HFFc6 (cell line): ENCODE measurements around the gene INSIG1. TPM values are rescaled to one million over a fixed set of nuclear protein-coding genes. Genes with fewer than 3 reads are reported as not detected.

Source experiments
- DNase-seq: peaks from one replicate; pipeline ENCODE4 v3.0.0-alpha.2; 2018
- H3K27ac Mint-ChIP-seq: 2 replicates; pipeline ENCODE4 v1.8.0; 2020; ENCODE audit warnings: mild to moderate bottlenecking, mixed read lengths
- H3K27me3 Mint-ChIP-seq: 2 replicates; pipeline ENCODE4 v1.8.0; 2021; ENCODE audit warnings: mild to moderate bottlenecking, moderate library complexity, mixed read lengths; ENCODE audit not compliant: insufficient read depth
- H3K36me3 Mint-ChIP-seq: 2 replicates; pipeline ENCODE4 v1.8.0; 2021; ENCODE audit warnings: low read depth, mixed read lengths
- H3K4me1 Mint-ChIP-seq: 2 replicates; pipeline ENCODE4 v1.8.0; 2020; ENCODE audit warnings: low read depth, mixed read lengths
- H3K4me3 Mint-ChIP-seq: 2 replicates; pipeline ENCODE4 v1.8.0; 2020; ENCODE audit warnings: mild to moderate bottlenecking, moderate library complexity, mixed read lengths
- H3K9me3 Mint-ChIP-seq: 2 replicates; pipeline ENCODE4 v1.8.0; 2020; ENCODE audit warnings: mild to moderate bottlenecking, mixed read lengths
- CTCF ChIP-seq: fragments of 200-600 bp; sonication (generic); IDR thresholded peaks from 2 replicates; pipeline ENCODE4 v1.5.0; 2021; ENCODE audit warnings: antibody characterized with exemption, mild to moderate bottlenecking
- total RNA-seq, 6 experiments: library from RNA; stranded (reverse); fragmentation: NEBNext Ultra II Directional; extraction: Animal tissue kit (Norgen Biotek cat#: 25700); gene quantifications; 2 replicates in 1 of 6; 3 replicates in 5 of 6; pipeline ENCODE4 v1.2.3, GENCODE V29; 2021

The INSIG1 gene
- total RNA-seq, 6 experiments from 2014 or later = 7.1 to 11.0 (median 9.9) TPM

- Mint-ChIP-seq H3K27me3 (peaks cover 16% of the 10 kb centered on the region), H3K9me3 (no peaks in the 10 kb centered on the region), H3K4me1 (peaks cover 4% of the 10 kb centered on the region; the same call in 1 of the 2 replicates), H3K36me3 (no peaks in the 10 kb centered on the region), H3K27ac (no peak overlapping the region), H3K4me3 (no peak overlapping the region)
- no peak for TF ChIP-seq CTCF
- DNase-seq = no peak
Measured at GRCh38 chr7:155337946-155338631, 40.4 kb downstream of the INSIG1 start.

GRCh38 chr7:155338632-155339320 lies 41.1 kb downstream of the INSIG1 start:
- H3K9me3 Mint-ChIP-seq = no peaks in the 10 kb centered on the region
- no peaks in the 10 kb centered on the region for H3K36me3 Mint-ChIP-seq
- no peak overlapping the region for H3K27ac Mint-ChIP-seq
- no peak for TF ChIP-seq CTCF
- H3K4me3 Mint-ChIP-seq = no peak overlapping the region
- peaks cover 16% of the 10 kb centered on the region for H3K27me3 Mint-ChIP-seq
- H3K4me1 Mint-ChIP-seq = peaks cover 7% of the 10 kb centered on the region; the same call in 1 of the 2 replicates
- no peak for DNase-seq

GRCh38 chr7:155339474-155339873 lies 41.8 kb downstream of the INSIG1 start:
- Mint-ChIP-seq H3K27ac (no peak overlapping the region), H3K4me3 (no peak overlapping the region), H3K27me3 (peaks cover 16% of the 10 kb centered on the region), H3K36me3 (no peaks in the 10 kb centered on the region), H3K4me1 (peaks cover 7% of the 10 kb centered on the region; the same call in 1 of the 2 replicates), H3K9me3 (no peaks in the 10 kb centered on the region)
- no peak for TF ChIP-seq CTCF
- no peak for DNase-seq

GRCh38 chr7:155340071-155340531 lies 42.4 kb downstream of the INSIG1 start:
- no peak for TF ChIP-seq CTCF
- DNase-seq = no peak
- Mint-ChIP-seq H3K4me1 (peaks cover 10% of the 10 kb centered on the region), H3K4me3 (no peak overlapping the region), H3K36me3 (no peaks in the 10 kb centered on the region), H3K27me3 (peaks cover 17% of the 10 kb centered on the region), H3K9me3 (no peaks in the 10 kb centered on the region), H3K27ac (no peak overlapping the region)

GRCh38 chr7:155340721-155341120 lies 43.0 kb downstream of the INSIG1 start:
- H3K4me1 Mint-ChIP-seq = peaks cover 12% of the 10 kb centered on the region
- no peak for DNase-seq
- no peak overlapping the region for H3K4me3 Mint-ChIP-seq
- peaks cover 17% of the 10 kb centered on the region for H3K27me3 Mint-ChIP-seq
- no peaks in the 10 kb centered on the region for H3K9me3 Mint-ChIP-seq
- no peak overlapping the region for H3K27ac Mint-ChIP-seq
- H3K36me3 Mint-ChIP-seq = no peaks in the 10 kb centered on the region
- TF ChIP-seq CTCF = no peak
